Spleen (tissue), 11 donors: ENCODE results near the gene LPAR3. TPM values are rescaled to one million over a fixed set of nuclear protein-coding genes. Genes with fewer than 3 reads are reported as not detected.

Source experiments
- DNase-seq: peaks from one replicate; pipeline ENCODE4 v3.0.0-alpha.2; 2020
- H3K27ac ChIP-seq, 8 donors: fragments of 200-600 bp; sonication (generic) in 7 of 8; 1 replicate in 4 of 8; 2 replicates in 4 of 8; pipeline versions ENCODE4 v1.5.0 to v1.8.0; 2016 to 2021; ENCODE audit warnings: inconsistent platforms in 4 of 8, mild to moderate bottlenecking in 4 of 8, moderate library complexity in 1 of 8
- H3K27me3 ChIP-seq, 7 donors: fragments of 200-600 bp; sonication (generic) in 6 of 7; replicated peaks in 1 of 7; 1 replicate in 4 of 7; 2 replicates in 3 of 7; pipeline versions ENCODE4 v1.5.0 to v1.8.0; 2016 to 2021; ENCODE audit warnings: inconsistent platforms in 3 of 7, mild to moderate bottlenecking in 1 of 7
- H3K36me3 ChIP-seq, 6 donors: fragments of 200-600 bp; sonication (generic) in 5 of 6; 1 replicate in 4 of 6; 2 replicates in 2 of 6; pipeline versions ENCODE4 v1.5.0 to v1.8.0; 2016 to 2021; ENCODE audit warnings: inconsistent platforms in 2 of 6
- H3K4me1 ChIP-seq, 6 donors: fragments of 200-600 bp; sonication (generic) in 5 of 6; 1 replicate in 3 of 6; 2 replicates in 3 of 6; pipeline versions ENCODE4 v1.5.0 to v1.8.0; 2016 to 2021; ENCODE audit warnings: inconsistent platforms in 3 of 6
- H3K4me3 ChIP-seq, 8 donors: fragments of 200-600 bp; sonication (generic) in 7 of 8; 1 replicate in 4 of 8; 2 replicates in 4 of 8; pipeline versions ENCODE4 v1.5.0 to v1.8.0; 2016 to 2021; ENCODE audit warnings: inconsistent platforms in 4 of 8, mild to moderate bottlenecking in 4 of 8, moderate library complexity in 2 of 8
- H3K9me3 ChIP-seq, 8 donors: fragments of 200-600 bp; sonication (generic) in 7 of 8; 1 replicate in 4 of 8; 2 replicates in 4 of 8; pipeline versions ENCODE4 v1.5.0 to v1.8.0; 2016 to 2021; ENCODE audit warnings: inconsistent platforms in 4 of 8
- POLR2A ChIP-seq, 3 donors: fragments of 450-650 bp; IDR thresholded peaks; one replicate each; pipeline ENCODE4 v1.5.1; 2017; ENCODE audit warnings: antibody characterized with exemption in 3 of 3, mild to moderate bottlenecking in 1 of 3
- POLR2AphosphoS5 ChIP-seq, 3 donors: sonication (generic); formaldehyde crosslinking; IDR thresholded peaks; one replicate each; pipeline ENCODE4 v1.5.1; 2017; ENCODE audit warnings: antibody characterized with exemption in 3 of 3
- WGBS, 5 donors: extraction: QIAGEN DNeasy Blood & Tissue Kit in 3 of 5; methylation state at CpG; one replicate each; pipeline versions ENCODE4 v1.1.5 to v1.1.7; 2013 to 2018; 5-methylcytosine and 5-hydroxymethylcytosine counted together
- intact Hi-C: fragments of 100-400 bp; cut with DNase I; formaldehyde crosslinking; loops from one replicate; pipeline ENCODE4 v1.15.0; 2023; ENCODE audit warnings: low total_unique reads
- polyA plus RNA-seq, 3 donors: library from polyadenylated mRNA; stranded (reverse); fragments of 200-250 nt; gene quantifications; one replicate each; pipeline ENCODE4 v1.2.1, GENCODE V29; 2013
- total RNA-seq, 7 donors: library from RNA; depleted of rRNA in 3 of 7; stranded (reverse); fragments of >200 nt in 3 of 7; fragmentation: NEBNext Ultra II Directional in 4 of 7; extraction: Animal tissue kit (Norgen Biotek cat#: 25700) in 4 of 7; gene quantifications; one replicate each; pipeline versions ENCODE4 v1.1.0 to v1.2.1, GENCODE V29; 2016 to 2021
- TF ChIP-seq, protein P1 (sequence below), 11 experiments: fragments of 200-600 bp in 7 of 11; fragments of 450-650 bp in 4 of 11; sonication (generic) in 4 of 11; IDR thresholded peaks in 8 of 11; conservative IDR thresholded peaks in 3 of 11; 1 replicate in 7 of 11; 2 replicates in 4 of 11; pipeline versions ENCODE4 v1.4.0 to v1.8.0; 2016 to 2021; ENCODE audit warnings: antibody characterized with exemption in 11 of 11, inconsistent platforms in 4 of 11, mild to moderate bottlenecking in 1 of 11
- donor health status: healthy with polysubstance abuse.
- donor health status: DM: no; HTN: no; CAD: no; lungs with moderate emphysema.
- donor health status: DM: no; HTN: no; CAD: no.
- donor health status: Bipolar disorder and iron deficiency.
- donor health status: healthy.
- donor health status: DM: no; HTN: no; CAD: no.
- donor health status: DM: yes; HTN: yes; CAD: no.

Gene LPAR3
- total and polyA plus RNA-seq, 10 donors: 0.03 to 0.85 (median 0.31) TPM

DNA sequence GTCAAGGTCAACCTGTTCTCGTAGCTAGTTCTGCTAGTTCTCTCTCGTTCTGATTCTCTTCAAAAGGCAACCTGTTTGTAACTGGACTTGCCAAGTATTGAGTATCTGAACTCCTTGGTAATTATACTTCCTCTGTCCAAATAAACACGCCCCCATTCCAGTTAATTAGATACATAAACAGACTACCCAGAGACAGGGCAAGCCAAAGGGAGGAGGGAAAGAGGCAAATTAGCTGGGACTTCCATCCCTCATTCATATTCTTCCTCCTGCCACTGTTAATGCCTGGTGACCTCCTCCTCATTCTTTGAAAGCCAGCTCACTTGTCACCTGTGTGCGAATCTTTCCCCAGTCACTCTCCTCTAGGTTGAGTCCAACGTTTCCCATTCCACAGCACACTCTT, 62.9 kb downstream of the LPAR3 start:
- TF ChIP-seq POLR2AphosphoS5 (IDR thresholded peaks at IDR 0.05) (no peak), POLR2A (IDR thresholded peaks at IDR 0.05) (no peak)
- TF ChIP-seq, protein P1, sequence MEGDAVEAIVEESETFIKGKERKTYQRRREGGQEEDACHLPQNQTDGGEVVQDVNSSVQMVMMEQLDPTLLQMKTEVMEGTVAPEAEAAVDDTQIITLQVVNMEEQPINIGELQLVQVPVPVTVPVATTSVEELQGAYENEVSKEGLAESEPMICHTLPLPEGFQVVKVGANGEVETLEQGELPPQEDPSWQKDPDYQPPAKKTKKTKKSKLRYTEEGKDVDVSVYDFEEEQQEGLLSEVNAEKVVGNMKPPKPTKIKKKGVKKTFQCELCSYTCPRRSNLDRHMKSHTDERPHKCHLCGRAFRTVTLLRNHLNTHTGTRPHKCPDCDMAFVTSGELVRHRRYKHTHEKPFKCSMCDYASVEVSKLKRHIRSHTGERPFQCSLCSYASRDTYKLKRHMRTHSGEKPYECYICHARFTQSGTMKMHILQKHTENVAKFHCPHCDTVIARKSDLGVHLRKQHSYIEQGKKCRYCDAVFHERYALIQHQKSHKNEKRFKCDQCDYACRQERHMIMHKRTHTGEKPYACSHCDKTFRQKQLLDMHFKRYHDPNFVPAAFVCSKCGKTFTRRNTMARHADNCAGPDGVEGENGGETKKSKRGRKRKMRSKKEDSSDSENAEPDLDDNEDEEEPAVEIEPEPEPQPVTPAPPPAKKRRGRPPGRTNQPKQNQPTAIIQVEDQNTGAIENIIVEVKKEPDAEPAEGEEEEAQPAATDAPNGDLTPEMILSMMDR (IDR thresholded peaks at IDR 0.05 in 8 of 11, conservative IDR thresholded peaks at IDR 0.05 in 3 of 11): no peak
- Histone ChIP-seq H3K27ac (no peak overlapping the region), H3K27me3 (no peaks in the 10 kb centered on the region), H3K9me3 (no peaks in the 10 kb centered on the region), H3K4me1 (no peaks in the 10 kb centered on the region), H3K36me3 (no peaks in the 10 kb centered on the region), H3K4me3 (no peak overlapping the region)
- intact Hi-C loops: no loop called here
- DNase-seq: no peak
- 81 to 87% (median 86%) methylated on average over 5 of the region's 5 CpGs for whole genome bisulfite sequencing, 5 donors

DNA sequence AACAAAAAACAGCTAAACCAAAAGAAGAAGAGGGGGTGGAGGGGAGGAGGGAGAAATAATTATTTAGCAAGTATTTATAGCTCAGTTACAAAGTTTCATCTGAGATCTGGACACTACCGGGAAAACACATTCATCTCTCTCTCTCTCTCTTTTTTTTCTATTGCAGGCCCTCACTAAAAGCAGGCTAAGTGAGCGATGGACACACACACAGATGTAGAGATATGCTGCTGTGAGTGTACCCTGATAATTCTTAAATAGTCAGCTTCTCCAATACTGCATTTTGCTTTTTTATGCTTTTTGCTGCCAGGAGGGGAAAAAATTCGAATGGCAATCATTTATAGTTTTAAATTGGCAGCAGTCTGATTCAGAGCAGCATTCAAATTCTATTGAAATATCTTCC, 65.0 kb downstream of the LPAR3 start:
- DNase-seq: no peak
- Histone ChIP-seq H3K27ac (no peak overlapping the region), H3K4me1 (no peaks in the 10 kb centered on the region), H3K36me3 (no peaks in the 10 kb centered on the region), H3K9me3 (no peaks in the 10 kb centered on the region), H3K27me3 (no peaks in the 10 kb centered on the region), H3K4me3 (no peak overlapping the region)
- 70 to 93% (median 78%) methylated on average over 3 of the region's 3 CpGs for WGBS, 5 donors
- intact Hi-C loops: no loop called here
- TF ChIP-seq, protein P1 (IDR thresholded peaks at IDR 0.05 in 8 of 11, conservative IDR thresholded peaks at IDR 0.05 in 3 of 11): no peak
- no peak for TF ChIP-seq POLR2A (IDR thresholded peaks at IDR 0.05)
- no peak for TF ChIP-seq POLR2AphosphoS5 (IDR thresholded peaks at IDR 0.05)

DNA sequence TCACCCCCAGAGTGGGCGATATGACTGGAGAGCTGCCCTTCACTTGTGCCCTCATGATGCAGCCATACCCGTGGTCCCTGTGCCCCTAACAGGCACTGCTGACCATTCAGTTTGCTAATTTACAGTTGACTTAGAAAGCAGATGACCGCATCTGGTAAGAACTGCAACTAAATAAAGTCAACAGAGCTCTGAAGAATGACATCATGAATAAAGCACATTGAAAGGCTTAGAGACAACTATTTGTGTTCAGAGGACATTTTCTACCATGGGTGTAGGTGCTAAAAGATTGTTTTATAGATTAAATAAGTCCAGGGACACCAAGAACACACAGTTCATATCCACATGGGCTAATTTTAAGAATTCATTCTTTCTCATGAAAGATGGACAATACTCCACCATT, 65.5 kb downstream of the LPAR3 start:
- no peak overlapping the region for H3K27ac ChIP-seq
- no peaks in the 10 kb centered on the region for H3K9me3 ChIP-seq
- no peak for TF ChIP-seq POLR2AphosphoS5 (IDR thresholded peaks at IDR 0.05)
- TF ChIP-seq POLR2A (IDR thresholded peaks at IDR 0.05): no peak
- TF ChIP-seq, protein P1 (IDR thresholded peaks at IDR 0.05 in 8 of 11, conservative IDR thresholded peaks at IDR 0.05 in 3 of 11): no peak
- H3K36me3 ChIP-seq: no peaks in the 10 kb centered on the region
- WGBS, 5 donors: 72 to 96% (median 87%) methylated on average over 3 of the region's 3 CpGs
- H3K4me3 ChIP-seq: no peak overlapping the region
- H3K27me3 ChIP-seq: no peaks in the 10 kb centered on the region
- no peaks in the 10 kb centered on the region for H3K4me1 ChIP-seq
- intact Hi-C loops: no loop called here
- DNase-seq: no peak

DNA sequence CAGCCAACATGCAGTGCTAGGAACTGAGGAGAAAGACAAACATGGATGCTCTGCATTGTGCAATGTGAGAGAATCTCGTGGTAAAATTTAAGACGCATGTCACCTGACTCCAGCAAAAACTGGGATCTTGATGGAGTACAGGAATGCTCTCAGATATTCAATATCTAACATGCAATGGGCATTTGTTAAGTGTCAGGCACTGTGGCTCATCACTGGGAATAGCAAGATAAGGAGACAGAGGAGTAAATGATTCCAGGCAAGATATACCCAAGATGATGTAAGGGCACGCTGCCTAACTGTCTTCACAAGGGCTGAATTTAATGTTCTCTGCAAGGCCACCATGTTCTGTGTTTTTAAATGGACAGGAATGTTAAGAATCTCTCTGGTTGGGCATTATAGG, 67.8 kb downstream of the LPAR3 start:
- DNase-seq: no peak
- TF ChIP-seq POLR2A (IDR thresholded peaks at IDR 0.05) (no peak), POLR2AphosphoS5 (IDR thresholded peaks at IDR 0.05) (no peak)
- TF ChIP-seq, protein P1 (IDR thresholded peaks at IDR 0.05 in 8 of 11, conservative IDR thresholded peaks at IDR 0.05 in 3 of 11): no peak
- H3K9me3 ChIP-seq: no peaks in the 10 kb centered on the region
- WGBS, 5 donors: 68 to 95% (median 77%) methylated on average over 3 of the region's 3 CpGs
- H3K4me1 ChIP-seq: no peaks in the 10 kb centered on the region
- no peaks in the 10 kb centered on the region for H3K27me3 ChIP-seq
- H3K36me3 ChIP-seq: no peaks in the 10 kb centered on the region
- no peak overlapping the region for H3K4me3 ChIP-seq
- H3K27ac ChIP-seq: no peak overlapping the region
- intact Hi-C loops: no loop called here
